Nephron progenitor cell (in vitro differentiated cells): Measurements from ENCODE around the gene HRH2.
A peak's percentile ranks its signal among the peaks of the same experiment; 100 is the strongest.

Source experiments
- DNase-seq: peaks from one replicate; pipeline ENCODE4 v3.0.0; 2021
- H3K27ac Mint-ChIP-seq: 2 replicates; pipeline ENCODE4 v1.8.0; 2021; ENCODE audit warnings: mild to moderate bottlenecking, moderate library complexity, mixed read lengths
- H3K27me3 Mint-ChIP-seq: 2 replicates; pipeline ENCODE4 v1.8.0; 2021; ENCODE audit warnings: mild to moderate bottlenecking, low read depth, mixed read lengths; ENCODE audit not compliant: poor library complexity
- H3K36me3 Mint-ChIP-seq: 2 replicates; pipeline ENCODE4 v1.8.0; 2021; ENCODE audit warnings: low read depth, mixed read lengths
- H3K4me1 Mint-ChIP-seq: 2 replicates; pipeline ENCODE4 v1.8.0; 2021; ENCODE audit warnings: mixed read lengths
- H3K4me3 Mint-ChIP-seq: 2 replicates; pipeline ENCODE4 v1.8.0; 2021; ENCODE audit warnings: mild to moderate bottlenecking, moderate library complexity, mixed read lengths
- H3K9me3 Mint-ChIP-seq: 2 replicates; pipeline ENCODE4 v1.8.0; 2021; ENCODE audit warnings: mild to moderate bottlenecking, moderate library complexity, mixed read lengths
- CTCF ChIP-seq: fragments of 200-600 bp; sonication (generic); IDR thresholded peaks from 2 replicates; pipeline ENCODE4 v1.5.0; 2021; ENCODE audit warnings: antibody characterized with exemption

HRH2 gene

GRCh38 chr5:175728885-175729828 lies 71.3 kb downstream of the HRH2 start:
- Mint-ChIP-seq H3K9me3 (peaks cover 13% of the 10 kb centered on the region), H3K4me3 (peak overlapping the region; percentile 80), H3K4me1 (peaks cover 15% of the 10 kb centered on the region), H3K27me3 (peaks cover 11% of the 10 kb centered on the region), H3K27ac (no peak overlapping the region), H3K36me3 (no peaks in the 10 kb centered on the region)
- peak; percentile 64 for DNase-seq
- TF ChIP-seq CTCF: peak; percentile 31

GRCh38 chr5:175729829-175730277 lies 72.0 kb downstream of the HRH2 start:
- Mint-ChIP-seq H3K9me3 (peaks cover 13% of the 10 kb centered on the region), H3K4me3 (peak overlapping the region; percentile 80), H3K36me3 (no peaks in the 10 kb centered on the region), H3K27ac (no peak overlapping the region), H3K27me3 (peaks cover 11% of the 10 kb centered on the region), H3K4me1 (peaks cover 15% of the 10 kb centered on the region)
- peak; percentile 96 for TF ChIP-seq CTCF
- DNase-seq: peak; percentile 99

DNA sequence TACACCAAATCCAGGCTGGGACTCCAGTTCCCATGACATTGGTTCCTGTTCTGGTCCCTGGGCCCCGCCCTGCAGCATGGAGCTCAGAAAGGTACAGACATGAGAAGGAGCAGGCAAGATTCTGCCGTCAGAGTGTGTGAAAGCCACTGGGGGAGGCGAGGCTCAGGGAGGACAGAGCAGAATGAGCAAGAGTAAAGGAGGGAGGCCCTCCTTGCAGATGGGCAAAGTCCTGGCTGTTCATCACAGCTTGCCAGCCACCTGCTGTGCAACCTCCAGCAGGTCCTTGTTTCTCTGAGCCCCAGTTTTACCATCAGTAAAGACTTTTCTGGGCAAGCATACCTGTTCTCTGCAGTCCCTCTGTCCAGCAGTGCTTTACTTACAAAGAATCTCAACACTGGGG lies 73.3 kb downstream of the HRH2 start:
- H3K9me3 Mint-ChIP-seq: peaks cover 7% of the 10 kb centered on the region
- H3K4me1 Mint-ChIP-seq: peaks cover 15% of the 10 kb centered on the region
- no peak for TF ChIP-seq CTCF

DNA sequence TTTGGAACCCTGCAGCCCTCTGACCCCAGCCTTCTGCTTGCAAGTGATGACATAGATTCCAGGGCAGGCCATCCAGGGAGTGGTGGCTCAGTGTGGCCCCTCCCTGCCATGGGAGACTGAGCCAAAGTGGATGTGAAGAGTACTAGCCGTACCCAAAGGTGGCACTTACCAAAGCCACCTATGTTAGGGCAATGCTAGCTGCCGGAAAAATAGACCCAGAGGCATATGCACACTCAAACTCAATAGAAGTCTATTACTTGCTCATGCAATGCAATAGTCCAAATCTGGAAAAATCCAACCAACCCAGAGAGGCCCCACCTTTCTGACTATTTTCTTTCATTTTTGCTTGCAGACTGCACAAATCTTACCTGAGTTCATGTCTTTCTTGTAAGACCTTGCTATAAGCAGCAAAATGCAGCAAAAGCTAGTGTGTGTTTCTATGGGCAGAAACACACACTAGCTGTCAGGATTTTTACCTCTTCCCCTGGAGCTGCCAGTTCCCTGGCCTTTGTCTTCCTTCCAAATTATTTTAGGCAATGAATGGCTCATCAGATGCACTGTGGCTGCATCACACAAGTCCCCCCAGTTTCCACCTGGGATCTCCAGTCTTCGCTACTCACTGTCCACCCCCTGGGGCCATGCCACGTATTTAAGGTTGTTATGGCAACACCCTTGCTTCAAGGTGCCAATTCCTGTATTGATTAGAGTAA lies 74.0 kb downstream of the HRH2 start:
- no peak overlapping the region for H3K27ac Mint-ChIP-seq
- peaks cover 7% of the 10 kb centered on the region for H3K27me3 Mint-ChIP-seq
- no peak for DNase-seq
- no peak overlapping the region for H3K4me3 Mint-ChIP-seq
- H3K4me1 Mint-ChIP-seq: peaks cover 15% of the 10 kb centered on the region
- peaks cover 7% of the 10 kb centered on the region for H3K9me3 Mint-ChIP-seq
- H3K36me3 Mint-ChIP-seq: no peaks in the 10 kb centered on the region
- TF ChIP-seq CTCF: no peak

More for the DNA sequence above, 73.3 kb downstream of the HRH2 start:
- Mint-ChIP-seq H3K27ac (peak overlapping the region; percentile 69), H3K27me3 (peaks cover 7% of the 10 kb centered on the region), H3K4me3 (no peak overlapping the region), H3K36me3 (no peaks in the 10 kb centered on the region)
- DNase-seq: no peak

GRCh38 chr5:175733017-175733416 lies 75.1 kb downstream of the HRH2 start:
- peaks cover 4% of the 10 kb centered on the region for H3K9me3 Mint-ChIP-seq
- peaks cover 15% of the 10 kb centered on the region for H3K4me1 Mint-ChIP-seq
- H3K4me3 Mint-ChIP-seq: no peak overlapping the region
- no peak for TF ChIP-seq CTCF
- H3K36me3 Mint-ChIP-seq: no peaks in the 10 kb centered on the region
- no peak overlapping the region for H3K27ac Mint-ChIP-seq
- peaks cover 7% of the 10 kb centered on the region for H3K27me3 Mint-ChIP-seq
- no peak for DNase-seq
